Measurements from ENCODE around the gene CEP104. TPM values are rescaled to one million over a fixed set of nuclear protein-coding genes. Genes with fewer than 3 reads are reported as not detected.

The CEP104 gene
- total RNA-seq, 1 experiment from 2014 or later = 47.7 TPM

GRCh38 chr1:3822421-3822820, 34.6 kb downstream of the CEP104 start:
- no peaks in the 10 kb centered on the region for H3K27me3 ChIP-seq (ENCODE audit: insufficient read depth, low read depth)
- no peaks in the 10 kb centered on the region for H3K4me1 ChIP-seq (replicated peaks; ENCODE audit: insufficient read depth)
- no TSS peak for BruUV-seq (replicated peaks)
- H3F3A ChIP-seq (ENCODE audit: insufficient read depth, low read depth) = no peaks in the 10 kb centered on the region
- ChIA-PET POLR2A (ENCODE audit: unreplicated experiment) (no interaction called here), CTCF (no interaction called here)
- no peak overlapping the region for H3K4me2 ChIP-seq
- H4K20me1 ChIP-seq (ENCODE audit: insufficient read depth) = no peaks in the 10 kb centered on the region
- no peak for TF ChIP-seq CTCF (conservative IDR thresholded peaks at IDR 0.05)
- TF ChIP-seq EZH2 (IDR thresholded peaks at IDR 0.05; ENCODE audit: low read depth) = no peak
- no peaks in the 10 kb centered on the region for H3K79me2 ChIP-seq (ENCODE audit: low read depth)
- no peak for DNase-seq
- no peaks in the 10 kb centered on the region for H3K9me2 ChIP-seq (ENCODE audit: insufficient read depth)
- H3K36me3 ChIP-seq (ENCODE audit: low read depth) = no peaks in the 10 kb centered on the region
- H3K9me3 ChIP-seq (ENCODE audit: insufficient read depth, low read depth) = no peaks in the 10 kb centered on the region
- H3K4me3 ChIP-seq = no peak overlapping the region
- intact Hi-C loops (cut with micrococcal nuclease; ENCODE audit: unreplicated experiment) = no loop called here
- no peak overlapping the region for H3K27ac ChIP-seq
- no peak overlapping the region for H2AFZ ChIP-seq

GRCh38 chr1:3821908-3822307, 35.1 kb downstream of the CEP104 start:
- no peak overlapping the region for H3K4me3 ChIP-seq
- no peaks in the 10 kb centered on the region for H3K27me3 ChIP-seq (ENCODE audit: insufficient read depth, low read depth)
- H3K4me1 ChIP-seq (replicated peaks; ENCODE audit: insufficient read depth) = no peaks in the 10 kb centered on the region
- no peaks in the 10 kb centered on the region for H3K36me3 ChIP-seq (ENCODE audit: low read depth)
- H3K9me2 ChIP-seq (ENCODE audit: insufficient read depth) = no peaks in the 10 kb centered on the region
- no peak overlapping the region for H2AFZ ChIP-seq
- TF ChIP-seq CTCF (conservative IDR thresholded peaks at IDR 0.05) (no peak), EZH2 (IDR thresholded peaks at IDR 0.05; ENCODE audit: low read depth) (no peak)
- POLR2A ChIA-PET (ENCODE audit: unreplicated experiment) = no interaction called here
- no peak for DNase-seq
- CTCF ChIA-PET = no interaction called here
- H3K79me2 ChIP-seq (ENCODE audit: low read depth) = no peaks in the 10 kb centered on the region
- no peak overlapping the region for H3K27ac ChIP-seq
- H3K9me3 ChIP-seq (ENCODE audit: insufficient read depth, low read depth) = no peaks in the 10 kb centered on the region
- no peak overlapping the region for H3K4me2 ChIP-seq
- no peaks in the 10 kb centered on the region for H4K20me1 ChIP-seq (ENCODE audit: insufficient read depth)
- intact Hi-C loops (cut with micrococcal nuclease; ENCODE audit: unreplicated experiment) = no loop called here
- BruUV-seq (replicated peaks) = no TSS peak
- H3F3A ChIP-seq (ENCODE audit: insufficient read depth, low read depth) = no peaks in the 10 kb centered on the region

- Histone ChIP-seq H2AFZ (no peak overlapping the region), H3K79me2 (ENCODE audit: low read depth) (no peaks in the 10 kb centered on the region), H3K36me3 (ENCODE audit: low read depth) (no peaks in the 10 kb centered on the region), H3K9me2 (ENCODE audit: insufficient read depth) (no peaks in the 10 kb centered on the region), H4K20me1 (ENCODE audit: insufficient read depth) (no peaks in the 10 kb centered on the region), H3K9me3 (ENCODE audit: insufficient read depth, low read depth) (no peaks in the 10 kb centered on the region), H3K4me2 (no peak overlapping the region), H3K4me1 (replicated peaks; ENCODE audit: insufficient read depth) (no peaks in the 10 kb centered on the region), H3K27ac (no peak overlapping the region), H3K27me3 (ENCODE audit: insufficient read depth, low read depth) (no peaks in the 10 kb centered on the region), H3K4me3 (no peak overlapping the region), H3F3A (ENCODE audit: insufficient read depth, low read depth) (no peaks in the 10 kb centered on the region)
- intact Hi-C loops (cut with micrococcal nuclease; ENCODE audit: unreplicated experiment) = no loop called here
- ChIA-PET CTCF (no interaction called here), POLR2A (ENCODE audit: unreplicated experiment) (no interaction called here)
- no peak for DNase-seq
- no peak for TF ChIP-seq CTCF (conservative IDR thresholded peaks at IDR 0.05)
- TF ChIP-seq EZH2 (IDR thresholded peaks at IDR 0.05; ENCODE audit: low read depth) = no peak
- BruUV-seq (replicated peaks) = no TSS peak
Observed at GRCh38 chr1:3821447-3821846, 35.6 kb downstream of the CEP104 start.

Data from PC-9 (cell line).